ENCODE measurements around the gene KCNJ9. TPM values are rescaled to one million over a fixed set of nuclear protein-coding genes. Genes with fewer than 3 reads are reported as not detected.

The KCNJ9 gene
- total RNA-seq, 1 experiment from 2014 or later = 0.09 TPM

DNA sequence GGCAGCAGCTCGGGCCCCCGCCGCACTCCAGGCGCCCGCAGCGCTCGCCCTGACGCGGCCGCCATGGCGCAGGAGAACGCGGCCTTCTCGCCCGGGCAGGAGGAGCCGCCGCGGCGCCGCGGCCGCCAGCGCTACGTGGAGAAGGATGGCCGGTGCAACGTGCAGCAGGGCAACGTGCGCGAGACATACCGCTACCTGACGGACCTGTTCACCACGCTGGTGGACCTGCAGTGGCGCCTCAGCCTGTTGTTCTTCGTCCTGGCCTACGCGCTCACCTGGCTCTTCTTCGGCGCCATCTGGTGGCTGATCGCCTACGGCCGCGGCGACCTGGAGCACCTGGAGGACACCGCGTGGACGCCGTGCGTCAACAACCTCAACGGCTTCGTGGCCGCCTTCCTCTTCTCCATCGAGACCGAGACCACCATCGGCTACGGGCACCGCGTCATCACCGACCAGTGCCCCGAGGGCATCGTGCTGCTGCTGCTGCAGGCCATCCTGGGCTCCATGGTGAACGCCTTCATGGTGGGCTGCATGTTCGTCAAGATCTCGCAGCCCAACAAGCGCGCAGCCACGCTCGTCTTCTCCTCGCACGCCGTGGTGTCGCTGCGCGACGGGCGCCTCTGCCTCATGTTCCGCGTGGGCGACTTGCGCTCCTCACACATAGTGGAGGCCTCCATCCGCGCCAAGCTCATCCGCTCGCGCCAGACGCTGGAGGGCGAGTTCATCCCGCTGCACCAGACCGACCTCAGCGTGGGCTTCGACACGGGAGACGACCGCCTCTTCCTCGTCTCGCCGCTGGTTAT lies 2.8 kb downstream of the KCNJ9 start:
- peak; percentile 77 for ATAC-seq
- Mint-ChIP-seq H3K4me3 (peak overlapping the region; percentile 54), H3K9me3 (no peaks in the 10 kb centered on the region), H3K27me3 (ENCODE audit: low read depth) (peaks cover 68% of the 10 kb centered on the region), H3K27ac (no peak overlapping the region; the same call in 1 of the 2 replicates), H3K4me1 (peaks cover 16% of the 10 kb centered on the region), H3K36me3 (no peaks in the 10 kb centered on the region)
- peak; percentile 93 for DNase-seq (ENCODE audit: low spot score)
- ChIA-PET CTCF (interaction anchor here (1.0 to 29.5 kb wide), 16 partner anchors 12 to 207 kb away, joined by 3 to 978 read pairs (median 20); partner anchors contain the start of genes ATP1A2, IGSF8, KCNJ10 and PIGM), POLR2A (no interaction called here)
- TF ChIP-seq ELF4 (CRISPR knock-in tag; IDR thresholded peaks at IDR 0.05; ENCODE audit: low read depth) = no peak; the same call in 1 of the 2 replicates
- TF ChIP-seq ZNF396 (CRISPR knock-in tag; IDR thresholded peaks at IDR 0.05; ENCODE audit: borderline replicate concordance) = no peak
- TF ChIP-seq TP53 (CRISPR knock-in tag; IDR thresholded peaks at IDR 0.05) = peak; percentile 79; the same call in 1 of the 2 replicates
- TF ChIP-seq, protein P1, sequence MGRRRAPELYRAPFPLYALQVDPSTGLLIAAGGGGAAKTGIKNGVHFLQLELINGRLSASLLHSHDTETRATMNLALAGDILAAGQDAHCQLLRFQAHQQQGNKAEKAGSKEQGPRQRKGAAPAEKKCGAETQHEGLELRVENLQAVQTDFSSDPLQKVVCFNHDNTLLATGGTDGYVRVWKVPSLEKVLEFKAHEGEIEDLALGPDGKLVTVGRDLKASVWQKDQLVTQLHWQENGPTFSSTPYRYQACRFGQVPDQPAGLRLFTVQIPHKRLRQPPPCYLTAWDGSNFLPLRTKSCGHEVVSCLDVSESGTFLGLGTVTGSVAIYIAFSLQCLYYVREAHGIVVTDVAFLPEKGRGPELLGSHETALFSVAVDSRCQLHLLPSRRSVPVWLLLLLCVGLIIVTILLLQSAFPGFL (CRISPR knock-in tag; IDR thresholded peaks at IDR 0.05; ENCODE audit: borderline replicate concordance) = no peak
- TF ChIP-seq GRHL2 (CRISPR knock-in tag; IDR thresholded peaks at IDR 0.05; ENCODE audit: insufficient replicate concordance, severe bottlenecking) = no peak
- TF ChIP-seq NFE2L1 (CRISPR knock-in tag; IDR thresholded peaks at IDR 0.05) = peak; percentile 95
- 0 out of 2 replicates have a peak, but pooled peaks have one; percentile 24 for TF ChIP-seq RELA (CRISPR knock-in tag; IDR thresholded peaks at IDR 0.05; ENCODE audit: borderline replicate concordance)
- TF ChIP-seq, protein P2, sequence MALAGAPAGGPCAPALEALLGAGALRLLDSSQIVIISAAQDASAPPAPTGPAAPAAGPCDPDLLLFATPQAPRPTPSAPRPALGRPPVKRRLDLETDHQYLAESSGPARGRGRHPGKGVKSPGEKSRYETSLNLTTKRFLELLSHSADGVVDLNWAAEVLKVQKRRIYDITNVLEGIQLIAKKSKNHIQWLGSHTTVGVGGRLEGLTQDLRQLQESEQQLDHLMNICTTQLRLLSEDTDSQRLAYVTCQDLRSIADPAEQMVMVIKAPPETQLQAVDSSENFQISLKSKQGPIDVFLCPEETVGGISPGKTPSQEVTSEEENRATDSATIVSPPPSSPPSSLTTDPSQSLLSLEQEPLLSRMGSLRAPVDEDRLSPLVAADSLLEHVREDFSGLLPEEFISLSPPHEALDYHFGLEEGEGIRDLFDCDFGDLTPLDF (CRISPR knock-in tag; IDR thresholded peaks at IDR 0.05) = peak; percentile 89
- TF ChIP-seq, protein P3, sequence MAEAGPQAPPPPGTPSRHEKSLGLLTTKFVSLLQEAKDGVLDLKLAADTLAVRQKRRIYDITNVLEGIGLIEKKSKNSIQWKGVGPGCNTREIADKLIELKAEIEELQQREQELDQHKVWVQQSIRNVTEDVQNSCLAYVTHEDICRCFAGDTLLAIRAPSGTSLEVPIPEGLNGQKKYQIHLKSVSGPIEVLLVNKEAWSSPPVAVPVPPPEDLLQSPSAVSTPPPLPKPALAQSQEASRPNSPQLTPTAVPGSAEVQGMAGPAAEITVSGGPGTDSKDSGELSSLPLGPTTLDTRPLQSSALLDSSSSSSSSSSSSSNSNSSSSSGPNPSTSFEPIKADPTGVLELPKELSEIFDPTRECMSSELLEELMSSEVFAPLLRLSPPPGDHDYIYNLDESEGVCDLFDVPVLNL (CRISPR knock-in tag; IDR thresholded peaks at IDR 0.05; ENCODE audit: borderline replicate concordance, low read depth) = peak; percentile 85; the same call in 1 of the 2 replicates
- no peak for TF ChIP-seq RORB (CRISPR knock-in tag; IDR thresholded peaks at IDR 0.05)
- TF ChIP-seq ATF1 (CRISPR knock-in tag; IDR thresholded peaks at IDR 0.05) = no peak
- TF ChIP-seq, protein P4, sequence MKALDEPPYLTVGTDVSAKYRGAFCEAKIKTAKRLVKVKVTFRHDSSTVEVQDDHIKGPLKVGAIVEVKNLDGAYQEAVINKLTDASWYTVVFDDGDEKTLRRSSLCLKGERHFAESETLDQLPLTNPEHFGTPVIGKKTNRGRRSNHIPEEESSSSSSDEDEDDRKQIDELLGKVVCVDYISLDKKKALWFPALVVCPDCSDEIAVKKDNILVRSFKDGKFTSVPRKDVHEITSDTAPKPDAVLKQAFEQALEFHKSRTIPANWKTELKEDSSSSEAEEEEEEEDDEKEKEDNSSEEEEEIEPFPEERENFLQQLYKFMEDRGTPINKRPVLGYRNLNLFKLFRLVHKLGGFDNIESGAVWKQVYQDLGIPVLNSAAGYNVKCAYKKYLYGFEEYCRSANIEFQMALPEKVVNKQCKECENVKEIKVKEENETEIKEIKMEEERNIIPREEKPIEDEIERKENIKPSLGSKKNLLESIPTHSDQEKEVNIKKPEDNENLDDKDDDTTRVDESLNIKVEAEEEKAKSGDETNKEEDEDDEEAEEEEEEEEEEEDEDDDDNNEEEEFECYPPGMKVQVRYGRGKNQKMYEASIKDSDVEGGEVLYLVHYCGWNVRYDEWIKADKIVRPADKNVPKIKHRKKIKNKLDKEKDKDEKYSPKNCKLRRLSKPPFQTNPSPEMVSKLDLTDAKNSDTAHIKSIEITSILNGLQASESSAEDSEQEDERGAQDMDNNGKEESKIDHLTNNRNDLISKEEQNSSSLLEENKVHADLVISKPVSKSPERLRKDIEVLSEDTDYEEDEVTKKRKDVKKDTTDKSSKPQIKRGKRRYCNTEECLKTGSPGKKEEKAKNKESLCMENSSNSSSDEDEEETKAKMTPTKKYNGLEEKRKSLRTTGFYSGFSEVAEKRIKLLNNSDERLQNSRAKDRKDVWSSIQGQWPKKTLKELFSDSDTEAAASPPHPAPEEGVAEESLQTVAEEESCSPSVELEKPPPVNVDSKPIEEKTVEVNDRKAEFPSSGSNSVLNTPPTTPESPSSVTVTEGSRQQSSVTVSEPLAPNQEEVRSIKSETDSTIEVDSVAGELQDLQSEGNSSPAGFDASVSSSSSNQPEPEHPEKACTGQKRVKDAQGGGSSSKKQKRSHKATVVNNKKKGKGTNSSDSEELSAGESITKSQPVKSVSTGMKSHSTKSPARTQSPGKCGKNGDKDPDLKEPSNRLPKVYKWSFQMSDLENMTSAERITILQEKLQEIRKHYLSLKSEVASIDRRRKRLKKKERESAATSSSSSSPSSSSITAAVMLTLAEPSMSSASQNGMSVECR (CRISPR knock-in tag; IDR thresholded peaks at IDR 0.05; ENCODE audit: borderline replicate concordance) = peak; percentile 96
- TF ChIP-seq, protein P5, sequence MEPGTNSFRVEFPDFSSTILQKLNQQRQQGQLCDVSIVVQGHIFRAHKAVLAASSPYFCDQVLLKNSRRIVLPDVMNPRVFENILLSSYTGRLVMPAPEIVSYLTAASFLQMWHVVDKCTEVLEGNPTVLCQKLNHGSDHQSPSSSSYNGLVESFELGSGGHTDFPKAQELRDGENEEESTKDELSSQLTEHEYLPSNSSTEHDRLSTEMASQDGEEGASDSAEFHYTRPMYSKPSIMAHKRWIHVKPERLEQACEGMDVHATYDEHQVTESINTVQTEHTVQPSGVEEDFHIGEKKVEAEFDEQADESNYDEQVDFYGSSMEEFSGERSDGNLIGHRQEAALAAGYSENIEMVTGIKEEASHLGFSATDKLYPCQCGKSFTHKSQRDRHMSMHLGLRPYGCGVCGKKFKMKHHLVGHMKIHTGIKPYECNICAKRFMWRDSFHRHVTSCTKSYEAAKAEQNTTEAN (CRISPR knock-in tag; IDR thresholded peaks at IDR 0.05) = peak; percentile 92
- TF ChIP-seq, protein P6, sequence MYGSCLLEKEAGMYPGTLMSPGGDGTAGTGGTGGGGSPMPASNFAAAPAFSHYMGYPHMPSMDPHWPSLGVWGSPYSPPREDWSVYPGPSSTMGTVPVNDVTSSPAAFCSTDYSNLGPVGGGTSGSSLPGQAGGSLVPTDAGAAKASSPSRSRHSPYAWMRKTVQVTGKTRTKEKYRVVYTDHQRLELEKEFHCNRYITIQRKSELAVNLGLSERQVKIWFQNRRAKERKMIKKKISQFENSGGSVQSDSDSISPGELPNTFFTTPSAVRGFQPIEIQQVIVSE (CRISPR knock-in tag; IDR thresholded peaks at IDR 0.05; ENCODE audit: borderline replicate concordance) = no peak
- TF ChIP-seq HMGA2 (CRISPR knock-in tag; IDR thresholded peaks at IDR 0.05) = no peak
- 0 out of 2 replicates have a peak, but pooled peaks have one; percentile 74 for TF ChIP-seq ZNF263 (CRISPR knock-in tag; IDR thresholded peaks at IDR 0.05; ENCODE audit: low read depth)
- TF ChIP-seq JAZF1 (CRISPR knock-in tag; IDR thresholded peaks at IDR 0.05) = no peak
- TF ChIP-seq OVOL2 (CRISPR knock-in tag; IDR thresholded peaks at IDR 0.05; ENCODE audit: borderline replicate concordance) = no peak
- TF ChIP-seq, protein P7, sequence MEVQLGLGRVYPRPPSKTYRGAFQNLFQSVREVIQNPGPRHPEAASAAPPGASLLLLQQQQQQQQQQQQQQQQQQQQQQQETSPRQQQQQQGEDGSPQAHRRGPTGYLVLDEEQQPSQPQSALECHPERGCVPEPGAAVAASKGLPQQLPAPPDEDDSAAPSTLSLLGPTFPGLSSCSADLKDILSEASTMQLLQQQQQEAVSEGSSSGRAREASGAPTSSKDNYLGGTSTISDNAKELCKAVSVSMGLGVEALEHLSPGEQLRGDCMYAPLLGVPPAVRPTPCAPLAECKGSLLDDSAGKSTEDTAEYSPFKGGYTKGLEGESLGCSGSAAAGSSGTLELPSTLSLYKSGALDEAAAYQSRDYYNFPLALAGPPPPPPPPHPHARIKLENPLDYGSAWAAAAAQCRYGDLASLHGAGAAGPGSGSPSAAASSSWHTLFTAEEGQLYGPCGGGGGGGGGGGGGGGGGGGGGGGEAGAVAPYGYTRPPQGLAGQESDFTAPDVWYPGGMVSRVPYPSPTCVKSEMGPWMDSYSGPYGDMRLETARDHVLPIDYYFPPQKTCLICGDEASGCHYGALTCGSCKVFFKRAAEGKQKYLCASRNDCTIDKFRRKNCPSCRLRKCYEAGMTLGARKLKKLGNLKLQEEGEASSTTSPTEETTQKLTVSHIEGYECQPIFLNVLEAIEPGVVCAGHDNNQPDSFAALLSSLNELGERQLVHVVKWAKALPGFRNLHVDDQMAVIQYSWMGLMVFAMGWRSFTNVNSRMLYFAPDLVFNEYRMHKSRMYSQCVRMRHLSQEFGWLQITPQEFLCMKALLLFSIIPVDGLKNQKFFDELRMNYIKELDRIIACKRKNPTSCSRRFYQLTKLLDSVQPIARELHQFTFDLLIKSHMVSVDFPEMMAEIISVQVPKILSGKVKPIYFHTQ (CRISPR knock-in tag; IDR thresholded peaks at IDR 0.05) = no peak
- TF ChIP-seq, protein P8, sequence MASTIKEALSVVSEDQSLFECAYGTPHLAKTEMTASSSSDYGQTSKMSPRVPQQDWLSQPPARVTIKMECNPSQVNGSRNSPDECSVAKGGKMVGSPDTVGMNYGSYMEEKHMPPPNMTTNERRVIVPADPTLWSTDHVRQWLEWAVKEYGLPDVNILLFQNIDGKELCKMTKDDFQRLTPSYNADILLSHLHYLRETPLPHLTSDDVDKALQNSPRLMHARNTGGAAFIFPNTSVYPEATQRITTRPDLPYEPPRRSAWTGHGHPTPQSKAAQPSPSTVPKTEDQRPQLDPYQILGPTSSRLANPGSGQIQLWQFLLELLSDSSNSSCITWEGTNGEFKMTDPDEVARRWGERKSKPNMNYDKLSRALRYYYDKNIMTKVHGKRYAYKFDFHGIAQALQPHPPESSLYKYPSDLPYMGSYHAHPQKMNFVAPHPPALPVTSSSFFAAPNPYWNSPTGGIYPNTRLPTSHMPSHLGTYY (CRISPR knock-in tag; IDR thresholded peaks at IDR 0.05) = no peak
- no peak for TF ChIP-seq FOXJ3 (CRISPR knock-in tag; IDR thresholded peaks at IDR 0.05; ENCODE audit: borderline replicate concordance)
